ENCODE data around the gene SLC1A4.
"Not testable (repeated sequence)": the region's sequence is repeated elsewhere in the genome, so short reads cannot be mapped to it uniquely, and the experiment has no call there.

SLC1A4 gene

GRCh38 chr2:64952096-64952495, 37.1 kb upstream of the SLC1A4 start:
- no peak for DNase-seq (ENCODE audit: low spot score)
- TF ChIP-seq CTCF (conservative IDR thresholded peaks at IDR 0.05; ENCODE audit: low read depth): no peak
- CTCF ChIA-PET: no interaction called here
- POLR2A ChIA-PET (ENCODE audit: low non-redundant PET): no interaction called here
- no peak overlapping the region for H3K27ac ChIP-seq

- POLR2A ChIA-PET (ENCODE audit: low non-redundant PET): no interaction called here
- no peak overlapping the region for H3K27ac ChIP-seq
- CTCF ChIA-PET: interaction anchor here (0.6 to 0.9 kb wide), 2 partner anchors 29 to 54 kb away, joined by 3 read pairs; no protein-coding TSS in a partner anchor
- DNase-seq (ENCODE audit: low spot score): peak; percentile 48
- no peak for TF ChIP-seq CTCF (conservative IDR thresholded peaks at IDR 0.05; ENCODE audit: low read depth)
These were observed 36.4 kb upstream of the SLC1A4 start for GRCh38 chr2:64952511-64953482.

GRCh38 chr2:64955467-64955866, 33.7 kb upstream of the SLC1A4 start:
- ChIA-PET CTCF (no interaction called here), POLR2A (ENCODE audit: low non-redundant PET) (no interaction called here)
- DNase-seq (ENCODE audit: low spot score): no peak
- no peak overlapping the region for H3K27ac ChIP-seq
- no peak for TF ChIP-seq CTCF (conservative IDR thresholded peaks at IDR 0.05; ENCODE audit: low read depth)

GRCh38 chr2:64957109-64957903, 31.9 kb upstream of the SLC1A4 start:
- DNase-seq (ENCODE audit: low spot score): no peak
- ChIA-PET CTCF (no interaction called here), POLR2A (ENCODE audit: low non-redundant PET) (no interaction called here)
- TF ChIP-seq CTCF (conservative IDR thresholded peaks at IDR 0.05; ENCODE audit: low read depth): no peak
- no peak overlapping the region for H3K27ac ChIP-seq

GRCh38 chr2:64958556-64958955, 30.6 kb upstream of the SLC1A4 start:
- TF ChIP-seq CTCF (conservative IDR thresholded peaks at IDR 0.05; ENCODE audit: low read depth): no peak
- POLR2A ChIA-PET (ENCODE audit: low non-redundant PET): no interaction called here
- CTCF ChIA-PET: interaction anchor here (0.6 to 1.0 kb wide), 2 partner anchors 14 to 16 kb away, joined by 3 to 7 read pairs; no protein-coding TSS in a partner anchor
- no peak overlapping the region for H3K27ac ChIP-seq
- DNase-seq (ENCODE audit: low spot score): no peak

GRCh38 chr2:64960819-64961218, 28.4 kb upstream of the SLC1A4 start:
- ChIA-PET CTCF (no interaction called here), POLR2A (ENCODE audit: low non-redundant PET) (no interaction called here)
- no peak for DNase-seq (ENCODE audit: low spot score)
- TF ChIP-seq CTCF (conservative IDR thresholded peaks at IDR 0.05; ENCODE audit: low read depth): no peak
- no peak overlapping the region for H3K27ac ChIP-seq

- CTCF ChIA-PET; H3K27ac ChIP-seq; POLR2A ChIA-PET (ENCODE audit: low non-redundant PET); DNase-seq (ENCODE audit: low spot score): not testable (repeated sequence)
These were observed 26.1 kb upstream of the SLC1A4 start for GRCh38 chr2:64963138-64963537.

Measured in RWPE1 (cell line).